Upper lobe of left lung (tissue), 4 donors: ENCODE results near the gene ORM1.

Experiments used
- EP300 ChIP-seq, 4 donors: sonication (generic); formaldehyde crosslinking; IDR thresholded peaks; one replicate each; pipeline ENCODE4 v1.5.1; 2017; ENCODE audit warnings: antibody characterized with exemption in 4 of 4, control low read depth in 2 of 4
- POLR2AphosphoS5 ChIP-seq, 2 donors: sonication (generic); formaldehyde crosslinking; IDR thresholded peaks; one replicate each; pipeline ENCODE4 v1.5.1; 2017; ENCODE audit warnings: antibody characterized with exemption in 2 of 2
- TF ChIP-seq, protein P1 (sequence below), 6 experiments: fragments of 450-650 bp in 4 of 6; fragments of 200-600 bp in 2 of 6; sonication (generic) in 2 of 6; IDR thresholded peaks; one replicate each; pipeline ENCODE4 v1.5.1; 2016 to 2019; ENCODE audit warnings: antibody characterized with exemption in 6 of 6

- TF ChIP-seq, protein P1, sequence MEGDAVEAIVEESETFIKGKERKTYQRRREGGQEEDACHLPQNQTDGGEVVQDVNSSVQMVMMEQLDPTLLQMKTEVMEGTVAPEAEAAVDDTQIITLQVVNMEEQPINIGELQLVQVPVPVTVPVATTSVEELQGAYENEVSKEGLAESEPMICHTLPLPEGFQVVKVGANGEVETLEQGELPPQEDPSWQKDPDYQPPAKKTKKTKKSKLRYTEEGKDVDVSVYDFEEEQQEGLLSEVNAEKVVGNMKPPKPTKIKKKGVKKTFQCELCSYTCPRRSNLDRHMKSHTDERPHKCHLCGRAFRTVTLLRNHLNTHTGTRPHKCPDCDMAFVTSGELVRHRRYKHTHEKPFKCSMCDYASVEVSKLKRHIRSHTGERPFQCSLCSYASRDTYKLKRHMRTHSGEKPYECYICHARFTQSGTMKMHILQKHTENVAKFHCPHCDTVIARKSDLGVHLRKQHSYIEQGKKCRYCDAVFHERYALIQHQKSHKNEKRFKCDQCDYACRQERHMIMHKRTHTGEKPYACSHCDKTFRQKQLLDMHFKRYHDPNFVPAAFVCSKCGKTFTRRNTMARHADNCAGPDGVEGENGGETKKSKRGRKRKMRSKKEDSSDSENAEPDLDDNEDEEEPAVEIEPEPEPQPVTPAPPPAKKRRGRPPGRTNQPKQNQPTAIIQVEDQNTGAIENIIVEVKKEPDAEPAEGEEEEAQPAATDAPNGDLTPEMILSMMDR (IDR thresholded peaks at IDR 0.05) = no peak
- no peak for TF ChIP-seq POLR2AphosphoS5 (IDR thresholded peaks at IDR 0.05)
- TF ChIP-seq EP300 (IDR thresholded peaks at IDR 0.05) = no peak
These were observed 40.5 kb downstream of the ORM1 start for GRCh38 chr9:114363424-114363823.
